ENCODE measurements around the gene F7.

DNA sequence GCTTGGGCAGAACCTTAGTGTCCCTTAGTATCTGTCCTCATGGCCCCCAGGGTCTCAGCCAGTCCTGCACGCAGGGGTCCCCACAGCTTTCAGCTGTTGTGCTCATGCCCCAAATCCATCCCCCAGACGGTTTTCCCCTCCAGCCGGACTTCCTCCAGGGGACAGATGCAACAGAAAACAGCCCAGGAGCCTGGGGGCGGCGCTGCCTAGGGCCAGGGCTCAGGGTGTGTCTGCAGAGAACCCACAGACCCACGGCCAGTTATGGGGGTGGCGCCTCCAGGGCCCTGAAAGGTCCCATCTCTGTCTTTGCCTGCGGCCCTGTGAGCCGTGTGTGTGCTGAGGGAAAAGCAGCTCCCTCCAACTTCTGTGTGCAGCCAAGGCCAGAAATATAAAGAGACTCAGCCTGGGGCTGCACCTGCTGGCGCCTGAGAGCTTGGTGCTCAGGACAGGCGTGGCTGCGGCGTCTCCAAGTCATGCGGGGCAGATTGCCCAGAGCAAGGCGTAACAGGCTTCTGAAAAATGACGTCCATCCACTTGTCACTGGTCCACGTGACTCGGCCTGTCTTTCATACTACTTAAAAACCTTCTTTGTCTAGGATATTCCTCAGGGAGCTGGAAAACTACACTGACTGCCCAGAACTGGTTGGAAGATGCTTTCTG is 22.1 kb upstream of the F7 start:
- TF ChIP-seq, protein P1, sequence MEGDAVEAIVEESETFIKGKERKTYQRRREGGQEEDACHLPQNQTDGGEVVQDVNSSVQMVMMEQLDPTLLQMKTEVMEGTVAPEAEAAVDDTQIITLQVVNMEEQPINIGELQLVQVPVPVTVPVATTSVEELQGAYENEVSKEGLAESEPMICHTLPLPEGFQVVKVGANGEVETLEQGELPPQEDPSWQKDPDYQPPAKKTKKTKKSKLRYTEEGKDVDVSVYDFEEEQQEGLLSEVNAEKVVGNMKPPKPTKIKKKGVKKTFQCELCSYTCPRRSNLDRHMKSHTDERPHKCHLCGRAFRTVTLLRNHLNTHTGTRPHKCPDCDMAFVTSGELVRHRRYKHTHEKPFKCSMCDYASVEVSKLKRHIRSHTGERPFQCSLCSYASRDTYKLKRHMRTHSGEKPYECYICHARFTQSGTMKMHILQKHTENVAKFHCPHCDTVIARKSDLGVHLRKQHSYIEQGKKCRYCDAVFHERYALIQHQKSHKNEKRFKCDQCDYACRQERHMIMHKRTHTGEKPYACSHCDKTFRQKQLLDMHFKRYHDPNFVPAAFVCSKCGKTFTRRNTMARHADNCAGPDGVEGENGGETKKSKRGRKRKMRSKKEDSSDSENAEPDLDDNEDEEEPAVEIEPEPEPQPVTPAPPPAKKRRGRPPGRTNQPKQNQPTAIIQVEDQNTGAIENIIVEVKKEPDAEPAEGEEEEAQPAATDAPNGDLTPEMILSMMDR (IDR thresholded peaks at IDR 0.05) = no peak
- no peak for TF ChIP-seq EZH2 (IDR thresholded peaks at IDR 0.05; ENCODE audit: borderline replicate concordance, insufficient read depth, low read depth, low read length, poor library complexity, severe bottlenecking)

Data from B cell (primary cell).